Pancreas (tissue), 10 donors: ENCODE measurements around the gene FBXO31. TPM values are rescaled to one million over a fixed set of nuclear protein-coding genes. Genes with fewer than 3 reads are reported as not detected.
A peak's percentile ranks its signal among the peaks of the same experiment; 100 is the strongest.

Experiments used
- ATAC-seq, 4 donors: fragments of 200-7000 bp; cut with Tn5 transposase; one replicate each; pipeline versions ENCODE4 v1.8.0 to v1.9.1; 2020; ENCODE audit warnings: mild to moderate bottlenecking in 4 of 4, moderate library complexity in 4 of 4
- DNase-seq, 6 donors: peaks; one replicate each; pipeline ENCODE4 v3.0.0-alpha.2; 2020
- FAIRE-seq: peaks from 2 replicates; lab custom pipeline; 2012; peaks lifted over from hg19 to GRCh38; lab: Jason Lieb, UNC
- H3K27ac ChIP-seq, 4 donors: fragments of 200-600 bp; sonication (generic); 1 replicate in 3 of 4; 2 replicates in 1 of 4; pipeline versions ENCODE4 v1.5.0 to v1.8.0; 2020
- H3K27me3 ChIP-seq, 4 donors: fragments of 200-600 bp; one replicate each; pipeline ENCODE4 v1.8.0; 2021
- H3K36me3 ChIP-seq, 3 donors: fragments of 200-600 bp; sonication (generic) in 1 of 3; one replicate each; pipeline versions ENCODE4 v1.5.0 to v1.8.0; 2020 to 2021
- H3K4me1 ChIP-seq, 3 donors: fragments of 200-600 bp; one replicate each; pipeline ENCODE4 v1.8.0; 2021
- H3K4me3 ChIP-seq, 4 donors: fragments of 200-600 bp; sonication (generic) in 2 of 4; one replicate each; pipeline versions ENCODE4 v1.5.0 to v1.8.0; 2020 to 2021
- H3K9me3 ChIP-seq, 4 donors: fragments of 200-600 bp; one replicate each; pipeline ENCODE4 v1.8.0; 2021
- CTCF ChIP-seq, 4 donors: fragments of 200-600 bp; sonication (generic) in 3 of 4; IDR thresholded peaks; one replicate each; pipeline versions ENCODE4 v1.5.0 to v1.8.0; 2021; ENCODE audit warnings: antibody characterized with exemption in 4 of 4
- WGBS, 2 donors: extraction: QIAGEN DNeasy Blood & Tissue Kit; methylation state at CpG; one replicate each; pipeline ENCODE4 v1.1.7; 2013; 5-methylcytosine and 5-hydroxymethylcytosine counted together
- intact Hi-C, 3 donors: fragments of 100-400 bp; cut with DNase I; formaldehyde crosslinking; loops; one replicate each; pipeline versions ENCODE4 v1.11.1 to v1.14.2; 2022
- polyA plus RNA-seq, 2 donors: library from polyadenylated mRNA; stranded (reverse); fragments of 200-250 nt; gene quantifications; one replicate each; pipeline ENCODE4 v1.2.3, GENCODE V29; 2013
- total RNA-seq, 6 donors: library from RNA; stranded (reverse); fragmentation: NEBNext Ultra II Directional in 4 of 6; extraction: Animal tissue kit (Norgen Biotek cat#: 25700) in 4 of 6; gene quantifications; one replicate each; pipeline versions ENCODE4 v1.2.1 to v1.2.4, GENCODE V29; 2021 to 2023
- donor health status: healthy with polysubstance abuse.
- donor health status: DM: no; HTN: no; CAD: no; lungs with moderate emphysema.
- donor health status: DM: no; HTN: no; CAD: no.
- donor health status: control.
- donor health status: control.
- donor health status: Bipolar disorder and iron deficiency.
- donor health status: DM: yes; HTN: yes; CAD: no.
- donor health status: DM: no; HTN: no; CAD: no.
- donor health status: DM: no; HTN: no; CAD: no.
- donor health status: DM: yes; HTN: yes; CAD: no.

FBXO31 gene
- total and polyA plus RNA-seq, 8 donors: 18.8 to 37.3 (median 24.9) TPM

GRCh38 chr16:87358250-87358649, 25.3 kb downstream of the FBXO31 start:
- Histone ChIP-seq H3K4me3 (no peak overlapping the region), H3K9me3 (no peaks in the 10 kb centered on the region), H3K4me1 (no peaks in the 10 kb centered on the region), H3K36me3 (peaks cover 0 to 13% (median 0%) of the 10 kb centered on the region in 3 donors), H3K27ac (no peak overlapping the region), H3K27me3 (no peaks in the 10 kb centered on the region)
- FAIRE-seq (no peak), DNase-seq (peak in 1 of 6 donors; percentile 4), ATAC-seq (no peak)
- no peak for TF ChIP-seq CTCF (IDR thresholded peaks at IDR 0.05)
- 92 to 94% methylated on average over 17 of the region's 17 CpGs for WGBS, 2 donors
- intact Hi-C loops: no loop called here

GRCh38 chr16:87356491-87356853, 27.1 kb downstream of the FBXO31 start:
- Histone ChIP-seq H3K27me3 (no peaks in the 10 kb centered on the region), H3K36me3 (peaks cover 0 to 13% (median 0%) of the 10 kb centered on the region in 3 donors), H3K27ac (no peak overlapping the region), H3K9me3 (no peaks in the 10 kb centered on the region), H3K4me3 (no peak overlapping the region), H3K4me1 (no peaks in the 10 kb centered on the region)
- TF ChIP-seq CTCF (IDR thresholded peaks at IDR 0.05): no peak
- DNase-seq: peak in 1 of 6 donors; percentile 5
- no peak for FAIRE-seq
- WGBS, 2 donors: 94% methylated on average over 8 of the region's 8 CpGs
- intact Hi-C loops: no loop called here
- ATAC-seq: no peak

- FAIRE-seq: no peak
- no peaks in the 10 kb centered on the region for H3K36me3 ChIP-seq
- H3K4me3 ChIP-seq: no peak overlapping the region
- TF ChIP-seq CTCF (IDR thresholded peaks at IDR 0.05): no peak
- peak in 1 of 6 donors; percentile 11 for DNase-seq
- WGBS, 2 donors: 91 to 97% methylated on average over 17 of the region's 17 CpGs
- no peaks in the 10 kb centered on the region for H3K27me3 ChIP-seq
- H3K9me3 ChIP-seq: no peaks in the 10 kb centered on the region
- ATAC-seq: no peak
- no peak overlapping the region for H3K27ac ChIP-seq
- H3K4me1 ChIP-seq: no peaks in the 10 kb centered on the region
- intact Hi-C loops: no loop called here
Measured at GRCh38 chr16:87353613-87354012, 30.0 kb downstream of the FBXO31 start.

- no peak for TF ChIP-seq CTCF (IDR thresholded peaks at IDR 0.05)
- no peaks in the 10 kb centered on the region for H3K9me3 ChIP-seq
- ATAC-seq (no peak), DNase-seq (no peak), FAIRE-seq (no peak)
- no peaks in the 10 kb centered on the region for H3K36me3 ChIP-seq
- no peak overlapping the region for H3K27ac ChIP-seq
- intact Hi-C loops: no loop called here
- no peaks in the 10 kb centered on the region for H3K4me1 ChIP-seq
- 95 to 97% methylated on average over 15 of the region's 15 CpGs for WGBS, 2 donors
- no peak overlapping the region for H3K4me3 ChIP-seq
- no peaks in the 10 kb centered on the region for H3K27me3 ChIP-seq
Measured at GRCh38 chr16:87352818-87353217, 30.8 kb downstream of the FBXO31 start.

GRCh38 chr16:87351320-87351698, 32.3 kb downstream of the FBXO31 start:
- FAIRE-seq (no peak), ATAC-seq (no peak), DNase-seq (no peak)
- no peaks in the 10 kb centered on the region for H3K27me3 ChIP-seq
- TF ChIP-seq CTCF (IDR thresholded peaks at IDR 0.05): no peak
- H3K27ac ChIP-seq: no peak overlapping the region
- no peaks in the 10 kb centered on the region for H3K9me3 ChIP-seq
- H3K4me1 ChIP-seq: no peaks in the 10 kb centered on the region
- H3K4me3 ChIP-seq: no peak overlapping the region
- peaks cover 0 to 5% (median 0%) of the 10 kb centered on the region in 3 donors for H3K36me3 ChIP-seq
- intact Hi-C loops: no loop called here
- WGBS, 2 donors: 77% methylated on average over 9 of the region's 9 CpGs
